Hematopoietic multipotent progenitor cell treated with erythropoietin and hydrocortisone succinate and interleukin-3 and kit ligand, for 8 days (in vitro differentiated cells): ENCODE measurements around the gene KDM4B.

Source experiments
- DNase-seq: peaks from one replicate; pipeline ENCODE4 v3.0.0-alpha.2; 2015

Gene KDM4B

GRCh38 chr19:5093948-5094718, 125.2 kb downstream of the KDM4B start:
- no peak for DNase-seq

DNA sequence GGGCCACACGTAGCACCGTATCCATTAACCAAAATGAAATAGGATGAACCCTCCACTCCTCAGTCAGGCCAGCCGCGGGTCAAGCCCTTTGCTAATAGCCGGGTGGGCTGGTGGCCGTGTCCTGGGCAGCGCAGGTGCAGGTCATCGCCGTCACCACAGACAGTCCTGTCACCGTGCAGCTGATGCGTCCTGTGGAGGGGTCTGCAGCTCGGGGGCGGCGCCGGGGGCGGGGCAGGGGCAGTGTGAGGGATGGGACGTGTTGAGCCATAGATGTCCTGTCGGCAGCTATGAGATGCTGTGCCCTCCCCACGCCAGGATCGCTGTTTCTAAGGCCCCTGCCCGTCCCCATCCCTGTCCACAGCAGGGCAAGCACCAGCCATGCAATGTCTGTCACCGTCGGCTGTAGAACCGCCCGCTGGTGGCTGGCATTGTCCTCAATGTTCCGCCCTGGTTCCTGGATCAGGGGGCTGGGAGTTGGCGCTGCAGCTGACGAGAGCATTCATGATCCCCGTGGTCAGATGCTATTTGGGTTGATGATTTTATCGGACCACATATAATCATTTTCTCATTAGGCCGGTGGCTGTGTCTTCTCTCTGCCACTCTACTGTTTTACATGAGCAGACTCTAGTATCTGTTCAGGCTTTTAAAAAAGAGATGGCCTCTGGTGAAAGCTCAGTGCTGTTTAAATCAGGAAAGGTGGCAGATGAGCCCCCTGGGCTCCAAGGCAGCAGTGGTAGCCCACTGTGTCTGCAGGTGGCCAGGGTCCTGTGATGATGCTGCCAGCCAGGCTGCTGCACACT, 126.1 kb downstream of the KDM4B start:
- DNase-seq = no peak

GRCh38 chr19:5095568-5095850, 126.6 kb downstream of the KDM4B start:
- DNase-seq = no peak

- DNase-seq = no peak
These were observed 127.6 kb downstream of the KDM4B start for GRCh38 chr19:5096536-5096935.

DNA sequence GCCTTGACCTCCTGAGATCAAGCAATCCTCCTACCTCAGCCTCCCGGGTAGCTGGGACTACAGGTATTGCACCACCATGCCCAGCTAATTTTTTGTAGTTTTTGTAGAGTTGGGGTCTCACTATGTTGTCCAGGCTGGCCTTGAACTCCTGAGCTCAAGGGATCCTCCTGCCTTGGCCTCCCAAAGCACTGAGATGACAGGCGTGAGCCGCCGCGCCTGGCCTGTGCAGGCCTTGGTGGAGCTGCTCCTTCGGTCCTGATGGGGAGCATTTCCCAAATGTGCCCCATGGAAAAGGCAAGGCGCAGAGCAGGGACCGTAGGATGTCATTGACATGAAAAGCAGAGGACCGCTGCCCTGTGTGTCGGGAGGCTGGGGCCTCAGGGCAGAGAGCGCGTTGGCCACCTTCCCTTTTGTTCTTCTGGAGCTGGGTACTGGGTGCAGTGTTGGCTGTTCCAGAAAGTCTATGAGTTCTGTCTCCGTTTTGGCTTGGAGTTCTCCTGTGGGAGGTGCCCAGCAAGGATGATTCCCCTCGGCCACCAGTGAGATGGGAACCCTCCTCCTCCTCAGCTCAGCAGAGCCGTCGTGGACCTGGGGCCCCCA, 128.5 kb downstream of the KDM4B start:
- no peak for DNase-seq

DNA sequence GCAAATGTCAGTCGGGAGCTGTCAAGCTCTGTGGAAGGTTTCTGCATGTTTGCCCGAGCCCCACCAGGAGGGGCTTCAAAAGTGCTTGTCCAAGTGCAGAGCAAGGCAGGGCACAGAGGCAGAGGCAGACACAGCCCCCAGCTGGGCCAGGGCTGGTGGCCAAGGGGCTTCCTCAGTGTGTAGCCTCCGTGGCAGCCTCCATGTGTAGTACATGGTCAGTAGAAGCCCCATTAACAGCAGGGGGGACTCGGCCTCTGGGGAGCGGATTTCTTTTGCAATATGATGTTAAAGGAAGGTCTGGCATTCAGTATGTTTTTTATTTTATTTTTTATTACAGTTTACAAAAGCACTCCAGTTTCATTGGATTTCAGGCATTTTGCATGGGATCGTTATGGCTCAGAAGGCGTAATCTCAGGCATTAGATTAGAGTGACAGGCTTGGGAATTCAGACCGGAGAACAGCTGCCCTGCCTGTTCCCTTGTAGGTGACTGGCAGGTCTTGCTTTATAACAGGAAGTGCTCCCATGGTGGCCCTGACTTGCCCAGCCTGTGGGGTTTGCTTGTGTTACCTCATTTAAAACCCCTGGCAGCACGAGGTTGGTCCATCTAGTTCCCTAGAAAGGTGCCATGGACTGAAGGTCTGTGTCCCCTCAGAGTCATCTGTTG, 129.2 kb downstream of the KDM4B start:
- DNase-seq = no peak

GRCh38 chr19:5098646-5099045, 129.7 kb downstream of the KDM4B start:
- DNase-seq = no peak

- DNase-seq = no peak
These were observed 130.8 kb downstream of the KDM4B start for GRCh38 chr19:5099701-5100221.

DNA sequence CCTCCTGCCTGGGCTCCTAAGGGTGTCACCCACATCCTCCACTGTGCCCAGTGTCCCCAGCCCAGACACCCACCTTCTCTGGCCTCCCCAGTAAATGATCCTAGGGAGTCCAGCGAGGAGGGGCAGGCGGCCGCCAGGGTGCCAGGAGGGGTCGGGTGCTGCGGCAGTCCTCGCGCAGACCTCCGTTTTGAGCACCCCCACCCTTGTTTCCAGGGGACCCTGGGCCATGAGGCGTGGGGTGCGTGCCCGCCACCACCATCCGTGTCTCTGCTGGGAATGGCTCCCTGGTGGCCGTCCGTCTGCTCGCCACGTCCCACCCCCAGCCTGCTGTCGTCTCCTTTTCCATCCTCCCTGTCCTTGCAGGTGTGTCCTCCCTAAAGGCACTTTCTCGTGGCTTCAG, 133.0 kb downstream of the KDM4B start:
- no peak for DNase-seq

DNA sequence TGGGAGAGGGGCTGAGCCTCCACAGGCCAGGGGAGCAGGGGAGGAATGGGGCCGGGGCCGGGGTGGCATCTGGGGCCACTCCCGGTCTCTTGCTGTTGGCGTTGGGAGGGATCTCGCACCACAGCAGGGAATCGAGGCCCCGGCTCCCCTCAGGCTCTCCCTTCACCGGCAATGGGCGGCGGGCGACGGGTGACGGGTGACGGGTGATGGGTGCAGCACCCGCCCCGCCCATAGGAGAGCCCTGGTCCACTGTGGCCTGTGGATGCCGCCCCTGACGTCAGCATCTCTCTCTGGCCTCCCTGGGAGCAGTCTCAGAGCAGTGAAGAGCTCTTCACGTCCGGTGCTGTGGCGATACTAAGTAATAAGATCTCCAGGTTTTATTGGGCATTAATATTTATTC, 133.6 kb downstream of the KDM4B start:
- DNase-seq = no peak

- no peak for DNase-seq
These were observed 134.3 kb downstream of the KDM4B start for GRCh38 chr19:5103061-5103701.

DNA sequence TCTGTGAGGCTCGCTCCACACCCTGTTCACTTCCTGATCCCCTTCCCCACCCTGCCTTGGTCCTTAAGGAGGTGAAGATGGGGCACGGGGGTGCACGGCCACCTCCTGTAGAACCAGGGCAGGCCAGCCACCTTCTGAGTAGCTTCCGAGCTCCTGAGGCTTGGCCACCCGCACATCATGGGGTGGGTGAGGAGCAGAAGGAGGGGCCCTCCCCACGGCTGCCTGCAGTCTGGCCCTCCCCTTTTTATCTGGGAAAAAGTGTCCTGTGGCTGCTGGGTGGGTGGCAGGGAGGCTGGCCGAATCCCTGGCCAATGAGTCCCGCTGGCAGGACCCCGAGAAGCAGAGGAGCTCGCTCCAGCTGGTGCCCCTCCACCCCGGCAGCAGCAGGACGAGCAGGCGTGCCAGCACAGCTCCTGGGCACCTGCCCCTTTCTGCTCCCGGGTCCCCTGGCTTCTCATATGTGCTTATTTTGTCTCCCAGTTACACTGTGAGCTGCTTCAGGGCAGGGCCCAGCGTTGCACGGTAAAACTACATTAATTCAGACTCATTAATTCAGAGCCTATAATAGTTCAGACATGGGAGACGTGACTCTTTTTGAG, 135.0 kb downstream of the KDM4B start:
- DNase-seq = no peak

DNA sequence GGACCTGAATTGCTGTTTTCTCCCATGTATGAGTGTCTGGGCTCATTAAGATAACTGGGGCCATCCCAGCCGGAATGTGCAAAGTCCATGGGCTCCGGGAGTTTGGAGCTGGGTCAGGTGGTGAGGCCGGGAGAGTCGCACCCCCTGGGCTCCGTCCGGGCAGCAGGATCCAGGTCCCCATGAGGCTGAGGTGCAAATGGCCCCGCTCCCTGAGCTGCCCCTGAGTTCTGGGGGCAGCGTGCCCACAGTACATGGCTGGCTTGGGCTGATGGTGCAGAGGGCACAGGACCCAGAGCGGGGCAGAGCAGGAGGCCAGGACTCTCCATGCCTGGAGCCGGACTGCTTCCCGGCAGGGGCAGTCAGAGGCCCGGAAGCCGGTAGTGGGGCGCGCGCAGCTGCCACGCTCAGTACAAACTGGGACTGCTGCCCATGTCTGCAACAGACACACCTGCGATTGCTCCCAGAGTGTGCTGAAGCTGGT, 136.0 kb downstream of the KDM4B start:
- no peak for DNase-seq

DNA sequence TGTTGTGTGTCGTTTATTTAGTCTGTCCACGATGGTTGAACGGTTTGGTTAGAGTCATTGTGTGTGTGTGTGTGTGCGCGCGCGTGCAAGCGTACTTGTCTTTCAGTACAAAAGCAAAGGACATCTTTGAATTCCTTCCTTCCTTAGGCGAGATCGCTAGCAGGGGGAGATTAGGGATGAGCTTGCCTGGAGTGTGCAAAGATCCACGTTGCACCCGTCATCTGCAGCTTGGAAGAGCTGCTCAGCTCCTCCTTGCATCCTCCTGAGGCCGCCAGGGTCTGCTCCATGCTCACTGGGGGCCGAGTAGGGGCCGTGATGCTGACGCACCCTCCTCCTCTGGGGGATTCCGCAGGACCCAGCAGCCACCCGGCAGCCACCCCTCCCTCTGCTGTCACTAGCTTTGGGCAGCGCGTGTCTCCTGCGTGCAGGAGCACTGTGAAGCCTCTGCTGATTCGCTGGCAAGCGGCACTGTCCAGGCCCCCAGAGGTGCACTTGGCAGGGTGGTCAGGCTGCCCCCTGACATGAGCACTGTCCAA, 137.3 kb downstream of the KDM4B start:
- no peak for DNase-seq

DNA sequence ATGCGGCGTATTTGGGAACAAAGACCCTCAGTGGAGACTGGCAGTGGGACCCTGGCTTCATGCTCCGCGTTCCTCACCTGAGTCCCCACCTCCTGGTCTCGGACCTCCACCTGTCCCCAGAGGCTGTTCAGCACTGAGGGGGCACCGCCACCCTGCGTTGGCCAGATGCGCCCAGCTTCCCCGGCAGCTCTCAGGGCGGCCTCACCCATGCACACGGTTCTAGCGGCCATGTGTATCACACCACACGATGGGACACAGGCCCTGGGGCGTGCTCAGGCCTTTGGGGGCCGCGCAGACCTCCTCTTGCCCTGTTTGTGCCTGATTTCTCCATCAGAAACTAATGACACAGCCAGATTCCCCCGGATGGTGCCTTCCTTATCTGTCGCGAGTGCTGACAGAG, 138.1 kb downstream of the KDM4B start:
- no peak for DNase-seq

DNA sequence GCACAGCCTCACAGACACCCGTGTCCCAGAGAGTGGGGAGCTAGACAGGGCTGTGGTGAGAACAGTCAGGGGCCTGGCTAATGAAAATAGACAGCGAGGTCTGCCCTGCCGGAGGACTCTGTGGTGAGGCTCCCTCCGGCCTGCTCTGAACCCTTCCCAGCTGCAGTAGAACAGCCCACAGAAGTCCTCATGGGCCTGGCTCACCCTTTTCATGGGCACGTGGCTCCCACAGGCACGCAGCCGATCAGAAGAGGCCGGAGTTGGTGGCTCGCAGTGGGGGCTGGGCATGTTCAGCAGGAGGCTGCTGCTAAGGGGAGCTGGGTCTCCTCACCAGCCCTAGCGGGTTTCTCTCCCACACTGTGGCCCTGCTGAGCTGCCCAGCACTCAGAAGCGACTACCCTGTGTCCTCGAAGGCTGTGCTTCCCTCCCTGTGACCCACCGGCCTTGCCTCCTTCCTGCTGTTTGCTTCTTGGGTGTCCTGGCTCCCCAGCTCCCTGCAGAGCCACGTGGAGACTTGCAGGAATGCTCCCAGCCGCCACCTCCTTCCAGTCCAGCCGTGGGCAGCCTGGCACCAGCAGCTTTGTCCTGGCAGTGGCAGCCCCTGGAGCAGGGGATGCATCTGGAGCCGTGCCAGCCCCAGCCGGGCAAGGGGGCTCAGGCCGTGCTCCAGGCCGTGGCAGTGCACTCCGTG, 138.7 kb downstream of the KDM4B start:
- no peak for DNase-seq

GRCh38 chr19:5108123-5108596, 139.2 kb downstream of the KDM4B start:
- DNase-seq = no peak

GRCh38 chr19:5108866-5109265, 140.0 kb downstream of the KDM4B start:
- DNase-seq = no peak

- no peak for DNase-seq
These were observed 140.6 kb downstream of the KDM4B start for GRCh38 chr19:5109560-5109959.

DNA sequence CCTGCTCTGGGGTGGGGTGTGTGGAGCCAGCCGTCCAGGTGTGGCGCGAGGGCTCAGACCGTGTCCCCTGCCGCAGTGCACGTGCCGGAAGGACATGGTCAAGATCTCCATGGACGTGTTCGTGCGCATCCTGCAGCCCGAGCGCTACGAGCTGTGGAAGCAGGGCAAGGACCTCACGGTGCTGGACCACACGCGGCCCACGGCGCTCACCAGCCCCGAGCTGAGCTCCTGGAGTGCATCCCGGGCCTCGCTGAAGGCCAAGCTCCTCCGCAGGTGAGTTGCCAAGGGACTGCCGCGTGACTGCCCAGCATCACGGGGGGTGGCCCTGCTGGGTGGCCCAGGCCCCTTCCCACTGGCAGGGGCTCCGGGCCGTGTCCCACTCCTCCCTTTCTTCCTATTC, 141.6 kb downstream of the KDM4B start:
- no peak for DNase-seq

- DNase-seq = no peak
These were observed 142.1 kb downstream of the KDM4B start for GRCh38 chr19:5111051-5111450.
